ENCODE measurements around the gene PDLIM1.
A peak's percentile ranks its signal among the peaks of the same experiment; 100 is the strongest.

PDLIM1 gene

GRCh38 chr10:95253007-95253406, 37.8 kb downstream of the PDLIM1 start:
- no peaks in the 10 kb centered on the region for H3K36me3 ChIP-seq (replicated peaks in 1 of 2; ENCODE audit: control insufficient read depth in 2 of 2, insufficient read depth in 2 of 2, low read length in 2 of 2)
- H4K91ac ChIP-seq (ENCODE audit: low read depth, low read length, poor library complexity): no peak overlapping the region
- H3K79me1 ChIP-seq (ENCODE audit: low read depth, low read length): no peaks in the 10 kb centered on the region
- no peak overlapping the region for H2AFZ ChIP-seq (ENCODE audit: low read length)
- H3K9me3 ChIP-seq (replicated peaks in 1 of 2; ENCODE audit: control insufficient read depth in 2 of 2, insufficient read depth in 1 of 2, low read depth in 1 of 2, low read length in 2 of 2): no peaks in the 10 kb centered on the region
- no peak overlapping the region for H3K18ac ChIP-seq (ENCODE audit: low read length)
- H4K8ac ChIP-seq (ENCODE audit: low read depth, low read length): no peak overlapping the region
- H3K27me3 ChIP-seq (ENCODE audit: control insufficient read depth in 3 of 3, insufficient read depth in 3 of 3, low read depth in 1 of 3, low read length in 3 of 3): peaks cover 0 to 2% (median 0%) of the 10 kb centered on the region in 3 experiments
- no peak overlapping the region for H3K4me3 ChIP-seq (ENCODE audit: low read length in 2 of 2)
- no peak overlapping the region for H2BK12ac ChIP-seq (ENCODE audit: low read length)
- H3K27ac ChIP-seq (replicated peaks; ENCODE audit: low read length): no peak overlapping the region
- no peak overlapping the region for H3K23ac ChIP-seq (ENCODE audit: low read depth, low read length, poor library complexity)
- no peak overlapping the region for H3K4me2 ChIP-seq (ENCODE audit: insufficient read depth, low read length, poor library complexity, severe bottlenecking)
- H3K14ac ChIP-seq (ENCODE audit: low read length): no peak overlapping the region
- no peak overlapping the region for H3K4ac ChIP-seq (ENCODE audit: low read length)
- no peak overlapping the region for H3K9ac ChIP-seq (ENCODE audit: low read depth, low read length, poor library complexity)
- no peaks in the 10 kb centered on the region for H3K4me1 ChIP-seq (ENCODE audit: control insufficient read depth in 2 of 2, insufficient read depth in 1 of 2, low read depth in 1 of 2, low read length in 2 of 2)
- no peak overlapping the region for H2AK5ac ChIP-seq (ENCODE audit: low read depth, low read length)
- no peak overlapping the region for H2BK5ac ChIP-seq (ENCODE audit: low read length)
- DNase-seq (ENCODE audit: low spot score): no peak
- WGBS, 2 donors (ENCODE audit: extremely low coverage in 2 of 2, insufficient read length in 2 of 2, insufficient replicate concordance in 1 of 2): no CpG with 5 or more reads among the region's 2 CpGs
- H2BK15ac ChIP-seq (ENCODE audit: low read length): no peak overlapping the region
- H2BK120ac ChIP-seq (ENCODE audit: low read depth, low read length): no peak overlapping the region

GRCh38 chr10:95250856-95251255, 39.9 kb downstream of the PDLIM1 start:
- H2BK12ac ChIP-seq (ENCODE audit: low read length): no peak overlapping the region
- H2AK5ac ChIP-seq (ENCODE audit: low read depth, low read length): no peak overlapping the region
- no peak overlapping the region for H2BK120ac ChIP-seq (ENCODE audit: low read depth, low read length)
- H3K4me3 ChIP-seq (ENCODE audit: low read length in 2 of 2): no peak overlapping the region
- H3K4ac ChIP-seq (ENCODE audit: low read length): no peak overlapping the region
- no CpG with 5 or more reads among the region's 4 CpGs for WGBS, 2 donors (ENCODE audit: extremely low coverage in 2 of 2, insufficient read length in 2 of 2, insufficient replicate concordance in 1 of 2)
- H3K9me3 ChIP-seq (replicated peaks in 1 of 2; ENCODE audit: control insufficient read depth in 2 of 2, insufficient read depth in 1 of 2, low read depth in 1 of 2, low read length in 2 of 2): no peaks in the 10 kb centered on the region
- no peak overlapping the region for H4K91ac ChIP-seq (ENCODE audit: low read depth, low read length, poor library complexity)
- H3K9ac ChIP-seq (ENCODE audit: low read depth, low read length, poor library complexity): no peak overlapping the region
- H3K14ac ChIP-seq (ENCODE audit: low read length): no peak overlapping the region
- DNase-seq (ENCODE audit: low spot score): no peak
- no peak overlapping the region for H2AFZ ChIP-seq (ENCODE audit: low read length)
- H3K4me2 ChIP-seq (ENCODE audit: insufficient read depth, low read length, poor library complexity, severe bottlenecking): no peak overlapping the region
- no peak overlapping the region for H2BK5ac ChIP-seq (ENCODE audit: low read length)
- H2BK15ac ChIP-seq (ENCODE audit: low read length): no peak overlapping the region
- no peak overlapping the region for H3K27ac ChIP-seq (replicated peaks; ENCODE audit: low read length)
- H4K8ac ChIP-seq (ENCODE audit: low read depth, low read length): no peak overlapping the region
- H3K36me3 ChIP-seq (replicated peaks in 1 of 2; ENCODE audit: control insufficient read depth in 2 of 2, insufficient read depth in 2 of 2, low read length in 2 of 2): no peaks in the 10 kb centered on the region
- H3K23ac ChIP-seq (ENCODE audit: low read depth, low read length, poor library complexity): no peak overlapping the region
- H3K27me3 ChIP-seq (ENCODE audit: control insufficient read depth in 3 of 3, insufficient read depth in 3 of 3, low read depth in 1 of 3, low read length in 3 of 3): peaks cover 0 to 2% (median 0%) of the 10 kb centered on the region in 3 experiments
- peaks cover 0 to 1% of the 10 kb centered on the region in 2 donors for H3K4me1 ChIP-seq (ENCODE audit: control insufficient read depth in 2 of 2, insufficient read depth in 1 of 2, low read depth in 1 of 2, low read length in 2 of 2)
- H3K18ac ChIP-seq (ENCODE audit: low read length): no peak overlapping the region
- no peaks in the 10 kb centered on the region for H3K79me1 ChIP-seq (ENCODE audit: low read depth, low read length)

- no peak for DNase-seq (ENCODE audit: low spot score)
- H3K4me2 ChIP-seq (ENCODE audit: insufficient read depth, low read length, poor library complexity, severe bottlenecking): no peak overlapping the region
- no peak overlapping the region for H2BK5ac ChIP-seq (ENCODE audit: low read length)
- no peak overlapping the region for H2AFZ ChIP-seq (ENCODE audit: low read length)
- H3K4me3 ChIP-seq (ENCODE audit: low read length in 2 of 2): no peak overlapping the region
- H2BK120ac ChIP-seq (ENCODE audit: low read depth, low read length): no peak overlapping the region
- H3K23ac ChIP-seq (ENCODE audit: low read depth, low read length, poor library complexity): no peak overlapping the region
- no peak overlapping the region for H3K18ac ChIP-seq (ENCODE audit: low read length)
- no peak overlapping the region for H4K91ac ChIP-seq (ENCODE audit: low read depth, low read length, poor library complexity)
- H2BK12ac ChIP-seq (ENCODE audit: low read length): no peak overlapping the region
- H3K4me1 ChIP-seq (ENCODE audit: control insufficient read depth in 2 of 2, insufficient read depth in 1 of 2, low read depth in 1 of 2, low read length in 2 of 2): peaks cover 0 to 1% of the 10 kb centered on the region in 2 donors
- H3K79me1 ChIP-seq (ENCODE audit: low read depth, low read length): no peaks in the 10 kb centered on the region
- H3K14ac ChIP-seq (ENCODE audit: low read length): no peak overlapping the region
- no CpG with 5 or more reads among the region's 3 CpGs for WGBS, 2 donors (ENCODE audit: extremely low coverage in 2 of 2, insufficient read length in 2 of 2, insufficient replicate concordance in 1 of 2)
- no peaks in the 10 kb centered on the region for H3K36me3 ChIP-seq (replicated peaks in 1 of 2; ENCODE audit: control insufficient read depth in 2 of 2, insufficient read depth in 2 of 2, low read length in 2 of 2)
- H2BK15ac ChIP-seq (ENCODE audit: low read length): no peak overlapping the region
- no peak overlapping the region for H3K9ac ChIP-seq (ENCODE audit: low read depth, low read length, poor library complexity)
- no peak overlapping the region for H4K8ac ChIP-seq (ENCODE audit: low read depth, low read length)
- H3K9me3 ChIP-seq (replicated peaks in 1 of 2; ENCODE audit: control insufficient read depth in 2 of 2, insufficient read depth in 1 of 2, low read depth in 1 of 2, low read length in 2 of 2): no peaks in the 10 kb centered on the region
- no peak overlapping the region for H2AK5ac ChIP-seq (ENCODE audit: low read depth, low read length)
- no peak overlapping the region for H3K4ac ChIP-seq (ENCODE audit: low read length)
- peaks cover 0 to 2% (median 0%) of the 10 kb centered on the region in 3 experiments for H3K27me3 ChIP-seq (ENCODE audit: control insufficient read depth in 3 of 3, insufficient read depth in 3 of 3, low read depth in 1 of 3, low read length in 3 of 3)
- no peak overlapping the region for H3K27ac ChIP-seq (replicated peaks; ENCODE audit: low read length)
Observed at GRCh38 chr10:95249467-95249866, 41.3 kb downstream of the PDLIM1 start.

GRCh38 chr10:95248989-95249388, 41.8 kb downstream of the PDLIM1 start:
- Histone ChIP-seq H3K9me3 (replicated peaks in 1 of 2; ENCODE audit: control insufficient read depth in 2 of 2, insufficient read depth in 1 of 2, low read depth in 1 of 2, low read length in 2 of 2) (no peaks in the 10 kb centered on the region), H4K91ac (ENCODE audit: low read depth, low read length, poor library complexity) (no peak overlapping the region), H2BK12ac (ENCODE audit: low read length) (peak overlapping the region; percentile 43), H3K18ac (ENCODE audit: low read length) (peak overlapping the region; percentile 6), H3K14ac (ENCODE audit: low read length) (no peak overlapping the region), H3K79me1 (ENCODE audit: low read depth, low read length) (no peaks in the 10 kb centered on the region), H3K36me3 (replicated peaks in 1 of 2; ENCODE audit: control insufficient read depth in 2 of 2, insufficient read depth in 2 of 2, low read length in 2 of 2) (no peaks in the 10 kb centered on the region), H3K4me3 (ENCODE audit: low read length in 2 of 2) (no peak overlapping the region), H3K9ac (ENCODE audit: low read depth, low read length, poor library complexity) (no peak overlapping the region), H2BK5ac (ENCODE audit: low read length) (no peak overlapping the region), H3K23ac (ENCODE audit: low read depth, low read length, poor library complexity) (no peak overlapping the region), H2BK120ac (ENCODE audit: low read depth, low read length) (no peak overlapping the region), H2AK5ac (ENCODE audit: low read depth, low read length) (no peak overlapping the region), H2AFZ (ENCODE audit: low read length) (no peak overlapping the region), H3K4me1 (ENCODE audit: control insufficient read depth in 2 of 2, insufficient read depth in 1 of 2, low read depth in 1 of 2, low read length in 2 of 2) (peaks cover 0 to 1% of the 10 kb centered on the region in 2 donors), H3K4ac (ENCODE audit: low read length) (no peak overlapping the region), H3K27me3 (ENCODE audit: control insufficient read depth in 3 of 3, insufficient read depth in 3 of 3, low read depth in 1 of 3, low read length in 3 of 3) (peaks cover 0 to 3% (median 2%) of the 10 kb centered on the region in 3 experiments), H3K4me2 (ENCODE audit: insufficient read depth, low read length, poor library complexity, severe bottlenecking) (no peak overlapping the region), H3K27ac (replicated peaks; ENCODE audit: low read length) (no peak overlapping the region), H4K8ac (ENCODE audit: low read depth, low read length) (no peak overlapping the region), H2BK15ac (ENCODE audit: low read length) (no peak overlapping the region)
- DNase-seq (ENCODE audit: low spot score): no peak
- WGBS, 2 donors (ENCODE audit: extremely low coverage in 2 of 2, insufficient read length in 2 of 2, insufficient replicate concordance in 1 of 2): no CpG with 5 or more reads among the region's 3 CpGs
